Erythroblast (primary cell): ENCODE results near the gene BEAN1.

Source experiments
- DNase-seq, 2 experiments: peaks; one replicate each; lab custom pipeline; 2025; lab: John Stamatoyannopoulos, UW
- GATA1 ChIP-seq: IDR thresholded peaks from 2 replicates; pipeline ENCODE4 v1.6.1; 2011; ENCODE audit warnings: low read depth, mild to moderate bottlenecking, control low read depth, low read length, moderate library complexity
- POLR2A ChIP-seq: IDR thresholded peaks from 2 replicates; pipeline ENCODE4 v1.6.1; 2011; ENCODE audit warnings: mild to moderate bottlenecking, low read length

The BEAN1 gene

GRCh38 chr16:66427036-66427860, at the start of gene BEAN1:
BEAN1 (plus strand) TSS chr16:66427295; CDS start chr16:66437677, 10,382 bp downstream.
- DNase-seq = no peak
- TF ChIP-seq GATA1 (no peak), POLR2A (no peak)

GRCh38 chr16:66377324-66377723, 49.8 kb upstream of the BEAN1 start:
- TF ChIP-seq GATA1 (no peak), POLR2A (no peak)
- DNase-seq = no peak

DNA sequence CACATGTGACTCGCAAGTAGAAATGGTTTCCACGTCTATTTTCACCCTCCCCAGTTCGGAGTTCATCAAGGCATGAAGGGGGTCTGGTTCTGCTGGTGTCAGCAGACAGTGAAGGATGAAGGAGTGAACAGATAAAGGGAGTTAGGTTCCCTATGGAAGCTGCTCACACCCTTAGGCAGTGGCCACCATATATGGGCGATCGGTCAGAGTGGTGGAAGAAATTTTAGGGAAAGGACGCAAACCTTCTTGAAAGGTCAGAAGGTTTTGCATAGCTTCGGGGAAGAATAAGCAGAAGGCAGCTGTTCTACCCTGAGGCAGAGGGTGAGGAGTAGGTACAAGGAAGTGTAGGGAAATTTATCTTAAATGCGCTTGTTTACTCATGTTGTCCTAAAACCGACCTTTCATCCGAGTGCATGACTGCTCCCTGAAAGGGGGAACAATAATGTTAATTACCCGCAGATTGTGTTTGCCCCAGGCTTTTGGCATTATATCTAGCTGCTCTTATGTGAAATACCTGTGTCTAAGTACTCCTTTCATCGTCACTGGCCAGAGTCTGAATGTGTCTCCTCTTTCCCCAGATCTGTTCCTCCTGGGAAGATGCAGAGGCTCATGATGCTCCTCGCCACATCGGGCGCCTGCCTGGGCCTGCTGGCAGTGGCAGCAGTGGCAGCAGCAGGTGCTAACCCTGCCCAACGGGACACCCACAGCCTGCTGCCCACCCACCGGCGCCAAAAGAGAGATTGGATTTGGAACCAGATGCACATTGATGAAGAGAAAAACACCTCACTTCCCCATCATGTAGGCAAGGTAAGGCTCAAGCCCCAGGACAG, 48.1 kb upstream of the BEAN1 start:
- no peak for TF ChIP-seq POLR2A
- no peak for TF ChIP-seq GATA1
- no peak for DNase-seq

GRCh38 chr16:66379571-66379941, 47.5 kb upstream of the BEAN1 start:
- no peak for TF ChIP-seq GATA1
- no peak for TF ChIP-seq POLR2A
- DNase-seq = no peak

DNA sequence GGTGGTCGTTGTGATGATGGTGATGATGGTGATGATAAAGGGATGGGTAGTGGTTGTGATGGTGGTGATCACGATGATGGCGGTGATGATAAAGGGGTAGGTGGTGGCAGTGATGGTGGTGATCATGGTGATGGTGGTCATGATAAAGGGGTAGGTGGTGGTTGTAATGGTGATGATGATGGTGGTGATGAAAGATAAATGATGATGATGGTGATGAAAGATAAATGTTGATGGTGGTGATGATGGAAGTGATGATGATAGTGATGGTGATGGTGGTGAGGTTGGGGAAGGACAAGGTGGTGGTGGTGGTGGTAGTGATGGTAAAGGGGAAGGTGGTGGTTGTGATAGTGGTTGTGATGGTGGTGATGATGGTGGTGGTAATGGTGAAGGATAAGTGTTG, 46.7 kb upstream of the BEAN1 start:
- TF ChIP-seq GATA1 (no peak), POLR2A (no peak)
- DNase-seq = no peak

DNA sequence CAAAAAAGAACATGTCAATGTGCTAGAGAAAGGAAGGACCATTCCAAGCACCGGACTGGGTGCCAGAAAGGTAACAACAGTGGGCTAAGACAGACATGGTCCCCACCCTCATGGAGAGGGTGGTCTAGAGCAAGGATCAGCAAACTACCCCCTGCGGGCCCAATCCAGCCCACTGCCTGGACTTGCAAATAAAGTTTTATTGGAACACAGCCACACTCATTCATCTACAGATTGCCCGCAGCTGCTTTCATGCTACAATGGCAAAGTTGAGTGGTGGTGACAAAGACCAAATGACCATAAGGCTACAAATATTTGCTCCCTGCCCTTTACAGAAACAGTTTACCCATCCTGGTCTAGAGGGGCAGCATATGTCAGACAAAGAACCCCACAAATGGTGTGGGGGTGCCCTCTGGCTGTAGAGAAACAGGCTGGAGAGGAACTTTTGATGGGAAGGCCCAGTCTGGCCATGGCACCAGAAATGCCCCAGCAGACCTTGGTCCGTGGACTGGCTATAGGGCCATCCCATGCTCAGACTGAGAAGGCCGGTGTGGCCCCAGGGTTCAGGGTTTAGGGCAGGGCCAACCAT, 45.4 kb upstream of the BEAN1 start:
- DNase-seq = no peak
- TF ChIP-seq POLR2A (no peak), GATA1 (no peak)

DNA sequence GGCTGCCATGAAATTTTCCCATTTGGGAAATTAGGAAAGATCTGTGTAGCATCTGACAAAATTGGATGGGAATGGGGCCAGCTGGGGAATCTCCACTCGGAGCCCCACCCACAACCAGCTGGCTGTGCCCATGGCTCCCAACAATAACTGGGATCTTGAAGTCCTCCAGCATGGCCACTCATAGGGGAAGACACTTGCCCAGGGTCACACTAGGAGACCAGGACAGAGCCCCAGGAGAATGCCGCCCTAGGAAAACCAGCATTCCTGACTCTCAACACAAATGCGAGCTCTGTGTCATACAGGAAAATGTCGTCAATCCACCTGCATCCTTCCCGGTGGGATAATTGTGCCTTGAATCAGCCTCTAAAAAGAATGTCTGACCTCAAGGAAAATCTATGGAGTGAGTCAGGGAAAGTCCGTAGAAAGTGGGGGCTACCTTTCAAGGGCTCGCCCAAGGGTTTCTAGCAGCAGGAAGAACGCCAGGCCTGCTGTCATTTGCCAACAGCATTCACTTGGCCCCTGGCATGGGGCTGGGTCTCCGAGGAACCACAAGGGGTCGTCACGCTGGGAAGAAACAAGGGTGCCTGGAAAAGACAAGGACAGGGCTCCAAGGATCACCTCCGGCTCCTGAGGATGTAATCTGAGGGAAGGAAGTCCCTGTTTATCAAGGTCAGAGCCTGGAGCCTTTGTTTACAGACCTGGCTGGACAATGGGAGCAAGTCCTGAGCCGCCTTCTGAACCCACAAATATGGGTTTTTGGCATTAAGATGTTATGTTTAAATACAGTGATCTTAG, 44.7 kb upstream of the BEAN1 start:
- no peak for DNase-seq
- no peak for TF ChIP-seq POLR2A
- TF ChIP-seq GATA1 = no peak

DNA sequence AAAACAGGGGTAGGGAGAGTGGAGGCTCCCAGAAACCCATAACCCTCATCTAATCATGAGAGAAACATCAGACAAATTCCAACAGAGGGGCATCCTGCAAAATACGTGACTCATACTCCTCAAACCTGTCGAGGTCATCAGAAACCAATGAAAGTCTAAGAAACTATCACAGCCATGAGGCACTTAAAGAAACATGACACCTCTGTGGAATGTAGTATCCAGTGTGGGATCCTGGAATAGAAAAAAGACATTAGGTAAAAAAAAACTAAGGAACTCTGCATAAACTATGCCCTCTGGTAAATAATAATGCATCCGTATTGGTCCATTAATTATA, 44.2 kb upstream of the BEAN1 start:
- no peak for DNase-seq
- TF ChIP-seq GATA1 (no peak), POLR2A (no peak)

GRCh38 chr16:66383551-66383950, 43.5 kb upstream of the BEAN1 start:
- no peak for DNase-seq
- TF ChIP-seq POLR2A (no peak), GATA1 (no peak)

- DNase-seq = no peak
- TF ChIP-seq GATA1 = no peak
- no peak for TF ChIP-seq POLR2A
These were observed 41.7 kb upstream of the BEAN1 start for GRCh38 chr16:66385415-66385814.

DNA sequence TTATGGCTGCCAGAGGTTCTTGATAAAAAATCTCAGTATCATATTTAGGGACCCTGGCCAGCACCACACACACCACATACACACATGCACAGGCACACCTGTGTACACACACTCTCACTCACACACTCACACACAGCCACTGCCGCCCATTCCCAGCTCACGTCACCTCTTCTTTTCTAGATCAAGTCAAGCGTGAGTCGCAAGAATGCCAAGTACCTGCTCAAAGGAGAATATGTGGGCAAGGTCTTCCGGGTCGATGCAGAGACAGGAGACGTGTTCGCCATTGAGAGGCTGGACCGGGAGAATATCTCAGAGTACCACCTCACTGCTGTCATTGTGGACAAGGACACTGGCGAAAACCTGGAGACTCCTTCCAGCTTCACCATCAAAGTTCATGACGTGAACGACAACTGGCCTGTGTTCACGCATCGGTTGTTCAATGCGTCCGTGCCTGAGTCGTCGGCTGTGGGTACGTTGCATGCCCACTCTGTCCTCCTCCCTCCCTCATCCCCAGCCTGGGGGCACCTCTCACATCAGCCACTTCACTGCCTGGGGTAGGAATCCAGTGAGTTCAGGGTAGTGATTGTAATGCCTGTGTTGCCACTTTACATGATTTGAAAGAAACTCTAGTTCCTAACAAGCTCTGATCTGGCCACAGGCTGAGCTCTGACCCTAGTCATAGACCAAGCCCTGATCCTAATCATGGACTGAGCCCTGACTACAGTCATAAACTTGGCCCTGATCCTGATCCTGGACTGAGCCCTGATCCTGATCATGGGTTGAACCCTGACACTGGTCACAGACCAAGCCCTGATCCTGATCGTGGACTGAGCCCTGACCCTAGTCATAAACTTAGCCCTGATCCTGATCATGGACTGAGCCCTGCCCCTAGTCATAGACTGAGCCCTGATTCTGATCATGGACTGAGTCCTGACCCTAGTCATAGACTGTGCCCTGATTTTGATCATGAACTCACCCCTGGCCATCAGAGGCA, 40.2 kb upstream of the BEAN1 start:
- TF ChIP-seq POLR2A (no peak), GATA1 (no peak)
- no peak for DNase-seq

DNA sequence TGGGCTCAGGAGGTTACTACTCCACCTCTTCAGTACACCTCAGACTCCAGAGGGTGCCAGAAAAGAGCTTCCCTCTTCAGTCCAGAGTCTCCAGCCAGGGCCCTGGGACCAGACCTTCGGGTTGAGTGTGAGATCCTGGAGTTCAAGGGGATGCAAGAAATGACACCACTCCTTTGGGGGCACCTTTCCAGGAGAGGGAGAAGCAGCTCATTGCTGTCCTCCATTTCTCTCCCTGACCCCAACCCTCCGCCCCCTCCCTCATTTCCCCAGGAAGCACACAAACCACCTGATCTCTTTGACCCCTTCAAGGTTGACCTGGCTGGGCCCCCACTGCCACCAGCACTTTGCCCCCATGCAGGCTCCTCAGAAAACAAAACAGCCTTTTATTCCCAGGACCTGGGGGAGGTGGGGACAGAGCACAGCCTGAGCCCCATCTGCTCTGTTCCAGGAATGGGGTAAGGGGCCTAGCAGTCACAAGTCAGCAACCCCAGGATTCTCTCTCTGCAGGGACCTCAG, 39.2 kb upstream of the BEAN1 start:
- TF ChIP-seq POLR2A (no peak), GATA1 (no peak)

GRCh38 chr16:66388350-66389139, 38.5 kb upstream of the BEAN1 start:
- TF ChIP-seq POLR2A (no peak), GATA1 (no peak)
- no peak for DNase-seq

More for the DNA sequence above, 39.2 kb upstream of the BEAN1 start:
- no peak for DNase-seq
